ENCODE data around the gene PMF1.
A peak's percentile ranks its signal among the peaks of the same experiment; 100 is the strongest.

PMF1 gene

GRCh38 chr1:156276532-156276931 is 63.7 kb downstream of the PMF1 start:
- no peak for DNase-seq

- DNase-seq, result no peak
These were observed 64.2 kb downstream of the PMF1 start for GRCh38 chr1:156276966-156277381.

GRCh38 chr1:156279837-156280236 is 67.0 kb downstream of the PMF1 start:
- no peak for DNase-seq

GRCh38 chr1:156281281-156281680 is 68.5 kb downstream of the PMF1 start:
- peak; percentile 23 for DNase-seq

GRCh38 chr1:156281693-156282478 is 69.1 kb downstream of the PMF1 start:
- DNase-seq, result peak; percentile 6

- DNase-seq, result peak; percentile 98
These were observed 69.8 kb downstream of the PMF1 start, which contains the start of gene SMG5 for GRCh38 chr1:156282479-156283222. Gene SMG5 (minus strand): TSS chr1:156282825. CDS start chr1:156282680, 145 bp downstream.

- DNase-seq, result no peak
These were observed 70.7 kb downstream of the PMF1 start for GRCh38 chr1:156283521-156283920.

- no peak for DNase-seq
These were observed 71.3 kb downstream of the PMF1 start, which contains the start of gene TMEM79 for GRCh38 chr1:156284112-156284511. Gene TMEM79 (plus strand): TSS chr1:156284325. CDS start chr1:156285227, 902 bp downstream.

- DNase-seq, result no peak
These were observed 72.0 kb downstream of the PMF1 start for GRCh38 chr1:156284757-156285156.

- DNase-seq, result no peak
These were observed 72.6 kb downstream of the PMF1 start for GRCh38 chr1:156285437-156285836.

- DNase-seq, result no peak
These were observed 73.3 kb downstream of the PMF1 start for GRCh38 chr1:156286061-156286460.

Measured in CD4-positive, alpha-beta T cell treated with Interleukin-21 for 1 hour (primary cell).